ENCODE results near the gene TEX264. TPM values are rescaled to one million over a fixed set of nuclear protein-coding genes. Genes with fewer than 3 reads are reported as not detected.

Gene TEX264
- total and polyA plus RNA-seq, 2 experiments from 2014 or later, result 59.6 to 98.7 TPM

GRCh38 chr3:51684971-51685751 lies 14.1 kb downstream of the TEX264 start:
- no peak for DNase-seq (ENCODE audit: low spot score)
- 88% methylated on average over 7 of the region's 7 CpGs for WGBS (ENCODE audit: low lambda C conversion rate, missing lambda C conversion rate)
- Histone ChIP-seq H3K4me1 (ENCODE audit: insufficient read depth) (peaks cover 4% of the 10 kb centered on the region), H3K27me3 (no peaks in the 10 kb centered on the region), H3K36me3 (replicated peaks; ENCODE audit: insufficient read depth, low read depth) (no peaks in the 10 kb centered on the region), H3K79me2 (no peaks in the 10 kb centered on the region), H2AFZ (no peak overlapping the region), H3K9me3 (ENCODE audit: low read depth) (no peaks in the 10 kb centered on the region), H3K4me3 (no peak overlapping the region), H3K9me2 (replicated peaks; ENCODE audit: insufficient read depth) (no peaks in the 10 kb centered on the region), H3K4me2 (no peak overlapping the region), H3K27ac (no peak overlapping the region), H4K20me1 (ENCODE audit: insufficient read depth, poor library complexity, severe bottlenecking) (no peaks in the 10 kb centered on the region)
- TF ChIP-seq, protein P1, sequence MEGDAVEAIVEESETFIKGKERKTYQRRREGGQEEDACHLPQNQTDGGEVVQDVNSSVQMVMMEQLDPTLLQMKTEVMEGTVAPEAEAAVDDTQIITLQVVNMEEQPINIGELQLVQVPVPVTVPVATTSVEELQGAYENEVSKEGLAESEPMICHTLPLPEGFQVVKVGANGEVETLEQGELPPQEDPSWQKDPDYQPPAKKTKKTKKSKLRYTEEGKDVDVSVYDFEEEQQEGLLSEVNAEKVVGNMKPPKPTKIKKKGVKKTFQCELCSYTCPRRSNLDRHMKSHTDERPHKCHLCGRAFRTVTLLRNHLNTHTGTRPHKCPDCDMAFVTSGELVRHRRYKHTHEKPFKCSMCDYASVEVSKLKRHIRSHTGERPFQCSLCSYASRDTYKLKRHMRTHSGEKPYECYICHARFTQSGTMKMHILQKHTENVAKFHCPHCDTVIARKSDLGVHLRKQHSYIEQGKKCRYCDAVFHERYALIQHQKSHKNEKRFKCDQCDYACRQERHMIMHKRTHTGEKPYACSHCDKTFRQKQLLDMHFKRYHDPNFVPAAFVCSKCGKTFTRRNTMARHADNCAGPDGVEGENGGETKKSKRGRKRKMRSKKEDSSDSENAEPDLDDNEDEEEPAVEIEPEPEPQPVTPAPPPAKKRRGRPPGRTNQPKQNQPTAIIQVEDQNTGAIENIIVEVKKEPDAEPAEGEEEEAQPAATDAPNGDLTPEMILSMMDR (IDR thresholded peaks at IDR 0.05; ENCODE audit: poor library complexity), result no peak
- TF ChIP-seq EZH2 (IDR thresholded peaks at IDR 0.05; ENCODE audit: borderline replicate concordance) (no peak), EZH2phosphoT487 (IDR thresholded peaks at IDR 0.05; ENCODE audit: low read depth, severe bottlenecking, unreplicated experiment) (no peak)

DNA sequence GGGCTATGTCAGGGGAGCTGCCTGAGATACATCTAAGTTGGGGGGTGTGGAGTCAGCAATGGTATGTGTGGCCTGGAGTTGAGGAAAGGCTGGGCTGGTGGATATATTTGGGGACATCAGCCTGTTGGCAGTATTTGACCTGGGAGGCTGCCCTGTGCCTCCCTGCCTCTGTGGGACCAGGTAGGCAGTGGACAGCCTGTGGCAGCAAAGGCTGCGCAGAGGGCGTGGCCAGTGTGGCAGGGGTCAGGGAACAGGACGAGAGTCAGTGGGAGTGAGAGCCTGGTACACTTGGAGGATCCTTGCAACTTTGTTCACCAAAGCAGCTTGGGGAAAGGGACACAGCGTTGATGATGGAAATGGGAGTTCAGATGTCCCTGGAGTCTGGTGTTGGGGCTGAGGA lies 15.0 kb downstream of the TEX264 start:
- no peaks in the 10 kb centered on the region for H3K27me3 ChIP-seq
- no peak for TF ChIP-seq EZH2phosphoT487 (IDR thresholded peaks at IDR 0.05; ENCODE audit: low read depth, severe bottlenecking, unreplicated experiment)
- TF ChIP-seq, protein P1 (IDR thresholded peaks at IDR 0.05; ENCODE audit: poor library complexity), result no peak
- TF ChIP-seq EZH2 (IDR thresholded peaks at IDR 0.05; ENCODE audit: borderline replicate concordance), result no peak
- H2AFZ ChIP-seq, result no peak overlapping the region
- H3K79me2 ChIP-seq, result no peaks in the 10 kb centered on the region
- no peaks in the 10 kb centered on the region for H4K20me1 ChIP-seq (ENCODE audit: insufficient read depth, poor library complexity, severe bottlenecking)
- H3K4me3 ChIP-seq, result no peak overlapping the region
- H3K4me2 ChIP-seq, result no peak overlapping the region
- H3K4me1 ChIP-seq (ENCODE audit: insufficient read depth), result peaks cover 4% of the 10 kb centered on the region
- no peaks in the 10 kb centered on the region for H3K36me3 ChIP-seq (replicated peaks; ENCODE audit: insufficient read depth, low read depth)
- no peak overlapping the region for H3K27ac ChIP-seq
- H3K9me2 ChIP-seq (replicated peaks; ENCODE audit: insufficient read depth), result no peaks in the 10 kb centered on the region
- DNase-seq (ENCODE audit: low spot score), result no peak
- no peaks in the 10 kb centered on the region for H3K9me3 ChIP-seq (ENCODE audit: low read depth)
- WGBS (ENCODE audit: low lambda C conversion rate, missing lambda C conversion rate), result 94% methylated on average over 4 of the region's 4 CpGs

GRCh38 chr3:51686512-51687215 lies 15.6 kb downstream of the TEX264 start:
- H3K27me3 ChIP-seq, result no peaks in the 10 kb centered on the region
- H3K27ac ChIP-seq, result no peak overlapping the region
- no peak overlapping the region for H3K4me2 ChIP-seq
- no peaks in the 10 kb centered on the region for H3K9me2 ChIP-seq (replicated peaks; ENCODE audit: insufficient read depth)
- DNase-seq (ENCODE audit: low spot score), result no peak
- H3K4me1 ChIP-seq (ENCODE audit: insufficient read depth), result peaks cover 3% of the 10 kb centered on the region
- no peak for TF ChIP-seq EZH2phosphoT487 (IDR thresholded peaks at IDR 0.05; ENCODE audit: low read depth, severe bottlenecking, unreplicated experiment)
- TF ChIP-seq, protein P1 (IDR thresholded peaks at IDR 0.05; ENCODE audit: poor library complexity), result no peak
- no peak for TF ChIP-seq EZH2 (IDR thresholded peaks at IDR 0.05; ENCODE audit: borderline replicate concordance)
- WGBS (ENCODE audit: low lambda C conversion rate, missing lambda C conversion rate), result 90% methylated on average over 10 of the region's 10 CpGs
- H4K20me1 ChIP-seq (ENCODE audit: insufficient read depth, poor library complexity, severe bottlenecking), result no peaks in the 10 kb centered on the region
- no peaks in the 10 kb centered on the region for H3K79me2 ChIP-seq
- no peaks in the 10 kb centered on the region for H3K36me3 ChIP-seq (replicated peaks; ENCODE audit: insufficient read depth, low read depth)
- no peak overlapping the region for H2AFZ ChIP-seq
- no peak overlapping the region for H3K4me3 ChIP-seq
- H3K9me3 ChIP-seq (ENCODE audit: low read depth), result no peaks in the 10 kb centered on the region
